Endometrial microvascular endothelial cells (primary cell): ENCODE results near the gene KIF18A. TPM values are rescaled to one million over a fixed set of nuclear protein-coding genes. Genes with fewer than 3 reads are reported as not detected.
"Not testable (repeated sequence)": the region's sequence is repeated elsewhere in the genome, so short reads cannot be mapped to it uniquely, and the experiment has no call there.

ENCODE experiments used
- in situ Hi-C: cut with HindIII; loops from 2 replicates; pipeline ENCODE4 v1.10.0; 2017; ENCODE audit warnings: low sequenced_read_pairs, low pct_unique_long_range_greater_than_20kb; ENCODE audit errors: inconsistent ontology term
- total RNA-seq: library from RNA; depleted of rRNA; stranded (reverse); fragments of >200 nt; gene quantifications from one replicate; pipeline ENCODE4 v1.2.3, GENCODE V29; 2015; ENCODE audit errors: inconsistent ontology term

Gene KIF18A
- total RNA-seq, 1 donor from 2014 or later: 17.7 TPM

- in situ Hi-C loops: no loop called here
These were observed 2.3 kb upstream of the KIF18A start for GRCh38 chr11:28110108-28110820.

- in situ Hi-C loops: no loop called here
These were observed 1.0 kb upstream of the KIF18A start for GRCh38 chr11:28108958-28109357.

GRCh38 chr11:28107191-28107749, 686 bp downstream of the KIF18A start:
- in situ Hi-C loops: no loop called here

- in situ Hi-C loops: no loop called here
These were observed 1.5 kb downstream of the KIF18A start for GRCh38 chr11:28106353-28107043.

- in situ Hi-C loops: no loop called here
These were observed 2.1 kb downstream of the KIF18A start for GRCh38 chr11:28105869-28106268.

- in situ Hi-C loops: no loop called here
These were observed 3.0 kb downstream of the KIF18A start for GRCh38 chr11:28104984-28105383.

GRCh38 chr11:28104425-28104824, 3.5 kb downstream of the KIF18A start:
- in situ Hi-C loops: no loop called here

- in situ Hi-C loops: not testable (repeated sequence)
These were observed 5.7 kb downstream of the KIF18A start for GRCh38 chr11:28102300-28102699.

GRCh38 chr11:28100665-28101064, 7.3 kb downstream of the KIF18A start:
- in situ Hi-C loops: no loop called here

- in situ Hi-C loops: no loop called here
These were observed 8.2 kb downstream of the KIF18A start for GRCh38 chr11:28099715-28100114.

GRCh38 chr11:28098257-28098656, 9.7 kb downstream of the KIF18A start:
- in situ Hi-C loops: no loop called here

GRCh38 chr11:28092786-28093185, 15.2 kb downstream of the KIF18A start:
- in situ Hi-C loops: no loop called here

- in situ Hi-C loops: no loop called here
These were observed 17.8 kb downstream of the KIF18A start for GRCh38 chr11:28090052-28090749.

GRCh38 chr11:28089378-28089777, 18.6 kb downstream of the KIF18A start:
- in situ Hi-C loops: no loop called here

GRCh38 chr11:28087693-28088092, 20.3 kb downstream of the KIF18A start:
- in situ Hi-C loops: not testable (repeated sequence)

- in situ Hi-C loops: not testable (repeated sequence)
These were observed 20.8 kb downstream of the KIF18A start for GRCh38 chr11:28087192-28087591.

- in situ Hi-C loops: no loop called here
These were observed 21.4 kb downstream of the KIF18A start for GRCh38 chr11:28086569-28086968.

- in situ Hi-C loops: no loop called here
These were observed 24.8 kb downstream of the KIF18A start for GRCh38 chr11:28083118-28083517.

GRCh38 chr11:28077521-28077920, 30.4 kb downstream of the KIF18A start:
- in situ Hi-C loops: no loop called here

GRCh38 chr11:28072321-28072720, 35.6 kb downstream of the KIF18A start:
- in situ Hi-C loops: no loop called here
